Ascending aorta (tissue), 2 donors: Measurements from ENCODE around the gene RBM15. TPM values are rescaled to one million over a fixed set of nuclear protein-coding genes. Genes with fewer than 3 reads are reported as not detected.

Experiments
- DNase-seq, 2 donors: peaks; one replicate each; pipeline ENCODE4 v3.0.0-alpha.2; 2019; ENCODE audit warnings: low spot score in 2 of 2
- H3K27ac ChIP-seq, 2 donors: fragments of 200-600 bp; sonication (generic); one replicate each; pipeline ENCODE4 v1.5.1; 2016 to 2017; ENCODE audit warnings: mild to moderate bottlenecking in 1 of 2
- H3K27me3 ChIP-seq: fragments of 200-600 bp; sonication (generic); one replicate; pipeline ENCODE4 v1.5.1; 2017
- H3K36me3 ChIP-seq, 2 donors: fragments of 200-600 bp; sonication (generic); one replicate each; pipeline ENCODE4 v1.5.1; 2016
- H3K4me1 ChIP-seq, 2 donors: fragments of 200-600 bp; sonication (generic); one replicate each; pipeline ENCODE4 v1.5.1; 2016 to 2017; ENCODE audit warnings: mild to moderate bottlenecking in 1 of 2
- H3K4me3 ChIP-seq, 2 donors: fragments of 200-600 bp; sonication (generic); one replicate each; pipeline ENCODE4 v1.5.1; 2016 to 2017; ENCODE audit warnings: mild to moderate bottlenecking in 1 of 2
- H3K9me3 ChIP-seq, 2 donors: fragments of 200-600 bp; sonication (generic); one replicate each; pipeline ENCODE4 v1.5.1; 2016
- intact Hi-C: fragments of 100-400 bp; cut with DNase I; formaldehyde crosslinking; loops from one replicate; pipeline ENCODE4 v1.15.1; 2023
- total RNA-seq: library from RNA; depleted of rRNA; stranded (reverse); fragments of >200 nt; gene quantifications from one replicate; pipeline ENCODE4 v1.1.0, GENCODE V29; 2016
- TF ChIP-seq, protein P1 (sequence below), 3 experiments: fragments of 200-600 bp in 2 of 3; fragments of 450-650 bp in 1 of 3; sonication (generic) in 2 of 3; IDR thresholded peaks; one replicate each; pipeline ENCODE4 v1.5.1; 2016 to 2019; ENCODE audit warnings: antibody characterized with exemption in 3 of 3, mild to moderate bottlenecking in 1 of 3, moderate library complexity in 1 of 3

Gene RBM15
- total RNA-seq, 1 donor from 2014 or later = 13.6 TPM

DNA sequence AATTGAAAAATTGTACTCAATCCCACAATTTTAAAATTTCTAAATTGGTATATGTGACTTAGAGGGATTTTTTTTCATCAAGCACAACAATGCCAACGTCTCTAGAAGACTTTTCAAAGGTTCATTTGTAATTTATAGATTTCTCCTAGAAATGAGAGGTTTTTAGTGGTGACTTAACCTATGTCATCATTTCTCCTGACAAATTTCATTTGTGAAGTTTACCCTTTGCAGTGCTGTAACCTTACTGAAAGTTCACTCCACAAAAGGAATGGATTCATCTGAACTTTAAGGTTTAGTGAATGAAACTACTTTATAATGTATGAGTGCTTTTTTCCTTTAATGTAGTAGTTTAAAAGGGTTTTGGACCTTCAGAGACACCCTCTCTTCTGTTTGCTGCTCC, 16.1 kb downstream of the RBM15 start:
- Histone ChIP-seq H3K27ac (no peak overlapping the region), H3K27me3 (no peaks in the 10 kb centered on the region), H3K4me1 (peaks cover 0 to 2% of the 10 kb centered on the region in 2 donors), H3K4me3 (no peak overlapping the region), H3K36me3 (peaks cover 0 to 12% of the 10 kb centered on the region in 2 donors), H3K9me3 (no peaks in the 10 kb centered on the region)
- intact Hi-C loops = no loop called here
- TF ChIP-seq, protein P1, sequence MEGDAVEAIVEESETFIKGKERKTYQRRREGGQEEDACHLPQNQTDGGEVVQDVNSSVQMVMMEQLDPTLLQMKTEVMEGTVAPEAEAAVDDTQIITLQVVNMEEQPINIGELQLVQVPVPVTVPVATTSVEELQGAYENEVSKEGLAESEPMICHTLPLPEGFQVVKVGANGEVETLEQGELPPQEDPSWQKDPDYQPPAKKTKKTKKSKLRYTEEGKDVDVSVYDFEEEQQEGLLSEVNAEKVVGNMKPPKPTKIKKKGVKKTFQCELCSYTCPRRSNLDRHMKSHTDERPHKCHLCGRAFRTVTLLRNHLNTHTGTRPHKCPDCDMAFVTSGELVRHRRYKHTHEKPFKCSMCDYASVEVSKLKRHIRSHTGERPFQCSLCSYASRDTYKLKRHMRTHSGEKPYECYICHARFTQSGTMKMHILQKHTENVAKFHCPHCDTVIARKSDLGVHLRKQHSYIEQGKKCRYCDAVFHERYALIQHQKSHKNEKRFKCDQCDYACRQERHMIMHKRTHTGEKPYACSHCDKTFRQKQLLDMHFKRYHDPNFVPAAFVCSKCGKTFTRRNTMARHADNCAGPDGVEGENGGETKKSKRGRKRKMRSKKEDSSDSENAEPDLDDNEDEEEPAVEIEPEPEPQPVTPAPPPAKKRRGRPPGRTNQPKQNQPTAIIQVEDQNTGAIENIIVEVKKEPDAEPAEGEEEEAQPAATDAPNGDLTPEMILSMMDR (IDR thresholded peaks at IDR 0.05) = no peak
- DNase-seq = no peak

DNA sequence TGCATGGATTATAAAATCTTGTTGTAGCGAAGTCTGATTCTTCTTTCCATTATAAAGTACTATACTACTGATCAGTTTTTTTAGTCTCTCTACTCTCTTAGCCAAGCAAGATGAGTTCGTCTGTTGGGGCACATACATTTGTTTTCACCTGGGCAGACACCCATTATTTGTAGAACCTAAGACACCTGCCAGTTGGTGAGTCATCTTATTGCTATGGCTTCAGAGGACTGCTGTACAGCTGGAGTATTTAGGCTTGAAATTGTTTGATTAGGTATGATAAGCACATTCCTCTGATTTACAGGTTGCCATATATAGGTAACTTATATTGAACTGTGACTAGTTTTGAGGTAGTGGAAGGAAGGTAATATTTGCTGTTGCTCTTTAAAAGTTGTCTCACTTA, 17.2 kb downstream of the RBM15 start:
- Histone ChIP-seq H3K36me3 (peaks cover 0 to 12% of the 10 kb centered on the region in 2 donors), H3K4me1 (peaks cover 0 to 2% of the 10 kb centered on the region in 2 donors), H3K27me3 (no peaks in the 10 kb centered on the region), H3K27ac (no peak overlapping the region), H3K9me3 (no peaks in the 10 kb centered on the region), H3K4me3 (no peak overlapping the region)
- intact Hi-C loops = no loop called here
- DNase-seq = no peak
- TF ChIP-seq, protein P1 (IDR thresholded peaks at IDR 0.05) = no peak

DNA sequence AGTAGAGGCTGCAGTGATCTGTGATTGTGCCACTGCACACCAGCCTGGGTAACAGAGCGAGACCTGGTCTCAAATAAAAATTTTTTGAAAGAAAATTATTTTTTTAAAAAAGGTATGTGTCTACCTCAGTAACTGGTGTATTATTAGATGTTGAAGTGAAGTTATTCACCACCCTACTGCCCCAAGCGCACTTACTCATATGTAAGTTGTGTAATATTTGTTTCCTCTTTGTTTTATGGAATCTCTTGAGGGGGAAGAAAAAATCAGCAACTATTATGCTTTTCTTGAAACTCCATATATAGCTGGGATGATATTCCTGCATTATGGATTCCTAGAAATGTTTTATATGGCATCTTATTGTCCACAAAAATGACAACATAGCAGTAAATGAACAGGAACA, 21.3 kb downstream of the RBM15 start:
- DNase-seq = no peak
- H3K36me3 ChIP-seq = peaks cover 11 to 32% of the 10 kb centered on the region in 2 donors
- TF ChIP-seq, protein P1 (IDR thresholded peaks at IDR 0.05) = no peak
- H3K9me3 ChIP-seq = no peaks in the 10 kb centered on the region
- intact Hi-C loops = no loop called here
- no peaks in the 10 kb centered on the region for H3K4me1 ChIP-seq
- no peak overlapping the region for H3K27ac ChIP-seq
- H3K4me3 ChIP-seq = no peak overlapping the region
- no peaks in the 10 kb centered on the region for H3K27me3 ChIP-seq

DNA sequence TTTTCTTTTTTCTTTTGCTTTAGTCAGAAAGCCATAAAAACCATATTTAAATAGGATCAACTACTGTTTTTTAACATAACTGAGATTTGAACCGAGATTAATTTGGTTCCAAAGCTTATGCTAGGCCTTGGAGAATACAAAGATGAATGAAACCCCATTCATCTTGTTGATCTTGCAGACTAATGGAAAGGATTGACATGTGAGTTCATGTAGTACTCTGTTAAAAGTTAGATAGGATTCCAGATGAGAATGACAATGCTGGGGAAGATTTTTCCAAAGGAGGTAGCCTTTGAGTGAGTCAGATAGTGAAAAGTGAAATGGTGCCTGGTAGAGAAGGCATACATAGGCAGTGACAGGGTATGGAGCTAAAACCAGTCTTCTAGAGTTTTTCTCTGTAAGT, 22.7 kb downstream of the RBM15 start:
- intact Hi-C loops = no loop called here
- TF ChIP-seq, protein P1 (IDR thresholded peaks at IDR 0.05) = no peak
- Histone ChIP-seq H3K27me3 (no peaks in the 10 kb centered on the region), H3K36me3 (peaks cover 11 to 33% of the 10 kb centered on the region in 2 donors), H3K27ac (no peak overlapping the region), H3K4me1 (no peaks in the 10 kb centered on the region), H3K9me3 (no peaks in the 10 kb centered on the region), H3K4me3 (no peak overlapping the region)
- no peak for DNase-seq

DNA sequence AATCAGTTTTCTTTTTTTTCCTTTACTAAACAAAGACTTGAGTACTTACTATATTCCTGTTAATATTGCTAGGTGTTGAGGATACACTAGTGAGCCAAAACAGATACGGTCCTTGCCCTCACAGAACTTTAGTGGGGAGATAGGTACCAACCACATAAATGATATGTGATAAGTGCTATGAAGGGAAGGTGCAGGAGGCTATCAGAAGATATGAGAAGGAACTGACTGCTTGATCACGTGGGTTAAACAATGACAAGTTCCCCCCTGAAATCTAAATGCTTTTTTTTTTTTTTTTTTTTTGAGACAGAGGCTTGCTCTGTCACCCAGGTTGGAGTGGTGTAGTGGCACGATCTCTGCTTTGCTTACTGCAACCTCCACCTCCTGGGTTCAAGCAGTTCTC, 25.0 kb downstream of the RBM15 start:
- TF ChIP-seq, protein P1 (IDR thresholded peaks at IDR 0.05) = no peak
- H3K4me1 ChIP-seq = no peaks in the 10 kb centered on the region
- peaks cover 14 to 39% of the 10 kb centered on the region in 2 donors for H3K36me3 ChIP-seq
- intact Hi-C loops = no loop called here
- H3K27ac ChIP-seq = no peak overlapping the region
- no peaks in the 10 kb centered on the region for H3K27me3 ChIP-seq
- no peak overlapping the region for H3K4me3 ChIP-seq
- H3K9me3 ChIP-seq = no peaks in the 10 kb centered on the region
- DNase-seq = no peak

DNA sequence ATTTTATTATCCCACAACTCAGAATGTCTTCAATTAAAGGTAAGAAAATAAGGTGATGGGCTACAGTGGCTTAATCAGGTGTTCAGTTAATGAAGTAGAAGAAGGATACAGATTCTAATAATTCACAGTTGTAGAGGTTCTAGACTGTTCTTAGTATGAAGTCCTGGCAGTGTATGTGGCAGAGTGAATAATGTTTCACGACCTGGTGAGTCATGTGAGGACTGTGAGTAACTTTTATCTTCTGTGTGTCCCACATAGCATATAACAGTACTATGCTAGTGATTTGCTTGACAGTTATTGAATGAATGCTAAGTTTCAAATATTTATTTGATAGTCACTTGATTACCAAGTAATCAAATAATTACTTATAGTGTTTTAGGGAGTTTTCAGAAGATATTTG, 31.6 kb downstream of the RBM15 start:
- intact Hi-C loops = no loop called here
- Histone ChIP-seq H3K9me3 (no peaks in the 10 kb centered on the region), H3K27ac (no peak overlapping the region), H3K4me1 (no peaks in the 10 kb centered on the region), H3K36me3 (peaks cover 26 to 57% of the 10 kb centered on the region in 2 donors), H3K4me3 (no peak overlapping the region), H3K27me3 (no peaks in the 10 kb centered on the region)
- no peak for DNase-seq
- TF ChIP-seq, protein P1 (IDR thresholded peaks at IDR 0.05) = no peak
